Measurements from ENCODE around the gene RGS18. TPM values are rescaled to one million over a fixed set of nuclear protein-coding genes. Genes with fewer than 3 reads are reported as not detected.

Gene RGS18
- total and polyA plus RNA-seq, 2 donors (not counting 1 experiment from before 2014, with no cell fraction given) = 0.09 TPM; not detected in 1

GRCh38 chr1:192190066-192190465 lies 31.8 kb downstream of the RGS18 start:
- Histone ChIP-seq H3K27ac (ENCODE audit: low read length in 2 of 2) (no peak overlapping the region), H3K27me3 (replicated peaks in 1 of 4; ENCODE audit: control extremely low read depth in 1 of 4, control insufficient read depth in 3 of 4, insufficient read depth in 4 of 4, low read length in 3 of 4) (no peaks in the 10 kb centered on the region), H3K4me1 (ENCODE audit: control insufficient read depth in 2 of 2, insufficient read depth in 2 of 2, low read length in 2 of 2) (no peaks in the 10 kb centered on the region), H3K79me2 (ENCODE audit: control insufficient read depth, insufficient read depth, low read length) (no peaks in the 10 kb centered on the region), H4K20me1 (ENCODE audit: control insufficient read depth, insufficient read depth, low read length, poor library complexity, severe bottlenecking) (no peaks in the 10 kb centered on the region), H3K9me3 (ENCODE audit: control extremely low read depth in 1 of 3, control insufficient read depth in 2 of 3, insufficient read depth in 1 of 3, low read length in 2 of 3) (no peaks in the 10 kb centered on the region), H3K36me3 (replicated peaks in 1 of 2; ENCODE audit: control extremely low read depth in 1 of 2, control insufficient read depth in 1 of 2, extremely low read depth in 1 of 2, insufficient read depth in 2 of 2, low read length in 1 of 2) (no peaks in the 10 kb centered on the region), H3K4me3 (ENCODE audit: control extremely low read depth in 1 of 5, extremely low read depth in 1 of 5, insufficient read depth in 1 of 5, low read depth in 2 of 5, low read length in 4 of 5) (no peak overlapping the region), H3K4me2 (replicated peaks; ENCODE audit: low read depth, low read length, poor library complexity, severe bottlenecking) (no peak overlapping the region), H2AFZ (ENCODE audit: insufficient read depth, low read depth, low read length, poor library complexity, severe bottlenecking) (no peak overlapping the region), H3K9ac (ENCODE audit: low read length) (no peak overlapping the region)
- TF ChIP-seq EZH2 (IDR thresholded peaks at IDR 0.05; ENCODE audit: borderline replicate concordance, insufficient read depth, low read depth, low read length, poor library complexity, severe bottlenecking) = no peak
- TF ChIP-seq CTCF (IDR thresholded peaks at IDR 0.05) = no peak
- intact Hi-C loops (cut with micrococcal nuclease) = no loop called here
- ATAC-seq (ENCODE audit: low read depth) (no peak), DNase-seq (no peak)
- no CpG with 5 or more reads among the region's 2 CpGs for WGBS (ENCODE audit: insufficient coverage)
- Mint-ChIP-seq H3K4me1 (no peaks in the 10 kb centered on the region), H3K27me3 (no peaks in the 10 kb centered on the region), H3K27ac (no peak overlapping the region), H3K4me3 (no peak overlapping the region), H3K9me3 (ENCODE audit: insufficient read depth) (no peaks in the 10 kb centered on the region)
- CTCF ChIA-PET = no interaction called here
- POLR2A ChIA-PET = no interaction called here

GRCh38 chr1:192201303-192201702 lies 43.0 kb downstream of the RGS18 start:
- Histone ChIP-seq H3K36me3 (replicated peaks in 1 of 2; ENCODE audit: control extremely low read depth in 1 of 2, control insufficient read depth in 1 of 2, extremely low read depth in 1 of 2, insufficient read depth in 2 of 2, low read length in 1 of 2) (no peaks in the 10 kb centered on the region), H4K20me1 (ENCODE audit: control insufficient read depth, insufficient read depth, low read length, poor library complexity, severe bottlenecking) (no peaks in the 10 kb centered on the region), H3K27me3 (replicated peaks in 1 of 4; ENCODE audit: control extremely low read depth in 1 of 4, control insufficient read depth in 3 of 4, insufficient read depth in 4 of 4, low read length in 3 of 4) (no peaks in the 10 kb centered on the region), H3K9me3 (ENCODE audit: control extremely low read depth in 1 of 3, control insufficient read depth in 2 of 3, insufficient read depth in 1 of 3, low read length in 2 of 3) (peaks cover 0 to 12% (median 0%) of the 10 kb centered on the region in 3 donors), H3K4me1 (ENCODE audit: control insufficient read depth in 2 of 2, insufficient read depth in 2 of 2, low read length in 2 of 2) (no peaks in the 10 kb centered on the region), H3K4me2 (replicated peaks; ENCODE audit: low read depth, low read length, poor library complexity, severe bottlenecking) (no peak overlapping the region), H3K9ac (ENCODE audit: low read length) (no peak overlapping the region), H3K4me3 (ENCODE audit: control extremely low read depth in 1 of 5, extremely low read depth in 1 of 5, insufficient read depth in 1 of 5, low read depth in 2 of 5, low read length in 4 of 5) (no peak overlapping the region), H3K79me2 (ENCODE audit: control insufficient read depth, insufficient read depth, low read length) (no peaks in the 10 kb centered on the region), H3K27ac (ENCODE audit: low read length in 2 of 2) (no peak overlapping the region), H2AFZ (ENCODE audit: insufficient read depth, low read depth, low read length, poor library complexity, severe bottlenecking) (no peak overlapping the region)
- 100% methylated on average over 5 of the region's 5 CpGs for WGBS (ENCODE audit: insufficient coverage)
- H3K9me3 Mint-ChIP-seq (ENCODE audit: insufficient read depth) = peaks cover 5% of the 10 kb centered on the region
- H3K4me3 Mint-ChIP-seq = no peak overlapping the region
- no peaks in the 10 kb centered on the region for H3K4me1 Mint-ChIP-seq
- DNase-seq = no peak
- no peak for ATAC-seq (ENCODE audit: low read depth)
- no peak overlapping the region for H3K27ac Mint-ChIP-seq
- ChIA-PET POLR2A (no interaction called here), CTCF (no interaction called here)
- H3K27me3 Mint-ChIP-seq = no peaks in the 10 kb centered on the region
- intact Hi-C loops (cut with micrococcal nuclease) = no loop called here
- TF ChIP-seq CTCF (IDR thresholded peaks at IDR 0.05) = no peak
- no peak for TF ChIP-seq EZH2 (IDR thresholded peaks at IDR 0.05; ENCODE audit: borderline replicate concordance, insufficient read depth, low read depth, low read length, poor library complexity, severe bottlenecking)

Measured in B cell (primary cell).